GM12872 (cell line): Measurements from ENCODE around the gene FOXL3.

Source experiments
- CTCF ChIP-seq: IDR thresholded peaks from 3 replicates; pipeline ENCODE4 v1.5.1; 2011; ENCODE audit warnings: low read depth, mild to moderate bottlenecking, low read length, moderate library complexity; ENCODE audit not compliant: insufficient read depth

FOXL3 gene

GRCh38 chr7:291373-292092 is 1.6 kb downstream of the FOXL3 start:
- no peak for TF ChIP-seq CTCF

GRCh38 chr7:292226-292625 is 2.3 kb downstream of the FOXL3 start:
- TF ChIP-seq CTCF: no peak

GRCh38 chr7:292826-293225 is 2.9 kb downstream of the FOXL3 start:
- TF ChIP-seq CTCF: no peak

- no peak for TF ChIP-seq CTCF
Measured at GRCh38 chr7:293681-294439, 3.9 kb downstream of the FOXL3 start.

GRCh38 chr7:294440-295154 is 4.6 kb downstream of the FOXL3 start:
- TF ChIP-seq CTCF: no peak

- no peak for TF ChIP-seq CTCF
Measured at GRCh38 chr7:295155-296154, 5.5 kb downstream of the FOXL3 start.
